ENCODE results near the gene EHF.

GRCh38 chr11:34647532-34647931, 26.6 kb downstream of the EHF start:
- TF ChIP-seq CTCF (conservative IDR thresholded peaks at IDR 0.05 in 1 of 2, IDR thresholded peaks at IDR 0.05 in 1 of 2; ENCODE audit: low read depth in 1 of 2, low read length in 2 of 2) (no peak), EZH2 (IDR thresholded peaks at IDR 0.05; ENCODE audit: low read length, missing control alignments) (no peak)

All from fibroblast of lung (primary cell).